HPDE6-E6E7 (cell line): ENCODE data around the gene GOLGA6L7.
"Not testable (repeated sequence)": the region's sequence is repeated elsewhere in the genome, so short reads cannot be mapped to it uniquely, and the experiment has no call there.

Experiments used
- DNase-seq: peaks from one replicate; pipeline ENCODE4 v3.0.0; 2011; ENCODE audit warnings: missing footprints; ENCODE audit errors: extremely low spot score

The GOLGA6L7 gene, protein sequence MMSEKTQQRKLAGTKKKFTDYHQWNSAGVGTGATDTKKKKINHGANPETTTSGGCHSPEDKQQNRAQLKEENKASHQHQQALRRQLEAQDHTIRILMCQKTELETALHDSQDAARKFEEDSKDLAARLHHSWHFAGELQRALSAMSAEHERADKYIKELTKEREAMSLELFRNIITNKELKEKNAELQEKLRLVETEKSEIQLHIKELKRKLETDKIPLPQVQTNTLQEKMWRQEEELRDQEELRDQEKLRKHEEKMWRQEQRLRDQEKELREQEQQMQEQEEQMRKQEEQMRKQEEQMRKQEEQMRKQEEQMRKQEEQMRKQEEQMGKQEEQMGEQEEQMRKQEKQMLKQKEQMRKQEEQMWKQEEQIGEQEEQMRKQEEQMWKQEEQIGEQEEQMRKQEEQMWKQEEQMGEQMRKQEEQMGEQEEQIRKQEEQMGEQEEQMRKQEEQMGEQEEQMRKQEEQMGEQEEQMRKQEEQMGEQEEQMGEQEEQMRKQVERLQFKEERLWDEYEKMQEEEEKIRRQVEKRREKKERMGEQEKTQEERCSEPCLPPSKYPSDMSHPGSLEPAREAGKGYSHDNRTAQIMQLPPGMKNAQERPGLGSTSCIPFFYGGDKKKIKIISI

GRCh38 chr15:28848521-28848920 lies at the start of gene GOLGA6L7:
TSS of gene GOLGA6L7 (minus strand) at chr15:28848644. CDS start at chr15:28848549, 95 bp downstream.
- not testable (repeated sequence) for DNase-seq

GRCh38 chr15:28897861-28898585 lies 49.6 kb upstream of the GOLGA6L7 start:
- no peak for DNase-seq

DNA sequence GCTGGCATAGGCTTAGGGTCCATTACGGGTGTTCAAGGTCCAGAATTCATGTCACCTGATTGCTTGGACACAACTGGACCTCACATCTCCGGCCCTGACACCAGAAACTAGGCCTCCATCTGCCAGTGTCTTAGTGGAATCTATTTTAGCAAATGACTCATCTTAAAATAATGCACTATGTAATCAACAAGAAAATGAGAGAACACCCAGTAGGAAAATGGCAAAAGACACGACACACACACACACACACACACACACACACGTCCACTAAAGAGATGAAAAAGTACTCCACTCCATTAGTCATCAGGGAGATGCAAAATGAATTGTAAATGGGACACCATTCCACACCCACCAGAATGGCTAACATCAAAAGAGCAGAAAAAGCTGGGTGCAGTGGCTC lies 48.5 kb upstream of the GOLGA6L7 start:
- DNase-seq, result peak; percentile 20

DNA sequence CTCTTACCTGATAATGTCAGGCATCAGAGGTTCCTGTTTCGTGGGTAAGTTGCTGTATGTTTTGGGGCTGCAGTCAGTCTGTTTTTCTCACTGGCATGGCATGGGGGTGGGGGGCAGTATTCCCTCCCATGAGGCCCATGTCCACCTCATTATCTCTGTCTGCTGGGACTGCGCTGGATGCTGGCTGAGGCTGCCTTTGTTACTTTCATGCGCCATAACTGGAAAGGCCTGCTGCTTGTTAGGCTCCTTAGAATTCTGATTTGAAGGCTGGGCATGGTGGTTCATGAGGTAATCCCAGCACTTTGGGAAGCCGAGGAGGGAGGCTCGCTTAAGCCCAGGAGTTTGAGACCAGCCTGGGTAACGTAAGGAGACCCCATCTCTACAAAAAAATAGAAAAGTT lies 47.1 kb upstream of the GOLGA6L7 start:
- no peak for DNase-seq

GRCh38 chr15:28895146-28895545 lies 46.7 kb upstream of the GOLGA6L7 start:
- no peak for DNase-seq

GRCh38 chr15:28894631-28895030 lies 46.2 kb upstream of the GOLGA6L7 start:
- no peak for DNase-seq

DNA sequence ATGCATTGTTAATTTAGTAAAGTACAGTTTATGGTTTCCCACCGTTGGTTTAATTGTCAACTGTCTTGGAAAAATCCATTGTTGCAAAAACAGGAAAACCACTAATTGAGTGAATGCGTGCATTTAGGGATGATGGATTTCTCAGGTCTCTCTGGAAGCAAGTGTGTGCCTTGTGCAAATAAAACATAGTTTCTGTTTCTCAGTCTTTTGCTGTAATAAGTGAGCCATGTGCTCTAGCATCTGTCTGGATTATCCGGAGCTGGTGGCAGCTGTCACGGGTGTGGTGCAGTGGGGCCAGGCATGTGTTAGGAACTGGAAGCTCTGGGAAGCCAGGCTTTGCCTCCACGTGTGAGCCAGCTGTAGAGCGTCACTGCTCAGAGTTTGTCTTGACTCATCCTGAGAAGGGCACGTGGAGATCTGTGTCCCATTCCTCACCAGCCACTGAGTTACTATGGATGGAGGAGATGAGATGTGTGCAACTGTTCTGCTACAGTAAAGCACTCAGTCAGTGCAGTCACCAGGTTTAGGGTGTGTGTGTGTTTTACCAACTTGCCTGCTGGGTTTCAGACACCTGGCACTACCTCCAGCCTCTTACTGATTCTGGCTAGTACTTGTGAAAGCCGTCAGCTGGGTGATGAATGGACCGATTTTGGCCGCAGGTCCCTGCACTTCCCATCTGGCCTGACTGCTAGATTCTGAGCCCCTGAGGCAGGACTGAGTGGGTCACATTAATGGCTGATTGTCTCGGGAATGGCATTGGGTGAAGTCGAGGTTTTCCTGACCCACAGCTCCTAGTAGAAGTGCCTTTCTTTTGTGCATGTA lies 44.6 kb upstream of the GOLGA6L7 start:
- no peak for DNase-seq

DNA sequence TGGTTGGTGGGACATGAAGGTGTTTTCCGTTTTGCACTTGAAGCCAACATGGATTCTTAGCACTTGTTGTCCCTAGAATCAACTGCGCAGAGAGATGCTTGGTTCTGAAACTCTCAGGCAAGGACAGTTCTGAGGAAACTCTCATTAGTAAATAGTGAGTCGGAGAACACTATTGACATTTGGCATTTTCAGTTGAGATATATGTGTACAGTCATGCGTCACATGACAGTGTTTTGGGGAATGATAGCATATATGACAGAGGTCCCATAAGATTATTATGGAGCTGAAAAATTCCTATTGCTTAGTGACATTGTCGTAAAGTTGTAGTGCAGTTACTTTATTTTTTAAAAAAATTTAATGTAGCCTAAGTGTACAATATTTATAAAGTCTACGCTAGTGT lies 43.1 kb upstream of the GOLGA6L7 start:
- no peak for DNase-seq

DNA sequence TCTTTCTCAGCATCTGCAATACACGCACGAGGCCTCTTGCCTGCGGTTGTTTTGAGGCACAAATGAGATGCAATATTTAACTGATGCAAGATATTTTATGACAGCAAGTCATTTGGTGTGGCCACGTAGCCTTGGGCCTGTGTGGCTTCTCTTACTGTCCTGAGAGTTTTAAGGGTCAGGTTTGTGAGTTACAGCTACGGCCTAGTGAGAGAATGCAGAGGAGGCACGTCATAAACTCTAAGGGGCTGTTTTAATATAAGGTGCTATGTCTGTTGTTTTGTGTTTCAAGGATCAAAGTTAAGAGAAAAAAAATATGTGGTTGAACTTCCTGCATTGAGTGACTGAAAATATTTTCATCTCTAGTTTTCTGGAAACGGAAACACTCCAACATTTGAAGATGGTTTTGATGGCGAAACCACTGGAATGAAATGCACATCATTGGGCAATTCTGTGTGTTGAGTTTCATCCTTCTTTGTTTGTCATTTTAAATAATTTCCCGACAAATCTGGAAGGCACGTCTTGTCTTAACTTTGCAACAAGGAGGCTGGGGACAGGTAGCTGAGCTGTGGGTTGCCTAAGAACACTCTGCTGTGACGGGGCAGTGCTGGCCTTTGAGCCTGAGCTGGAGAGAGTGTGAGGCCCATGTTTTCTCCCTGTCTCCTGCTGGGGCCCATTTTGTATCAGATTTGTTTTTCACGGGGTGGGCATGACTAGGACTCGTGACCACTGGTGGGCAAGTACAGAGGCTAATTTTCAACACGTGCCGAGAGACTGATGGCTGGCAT lies 42.5 kb upstream of the GOLGA6L7 start:
- no peak for DNase-seq

DNA sequence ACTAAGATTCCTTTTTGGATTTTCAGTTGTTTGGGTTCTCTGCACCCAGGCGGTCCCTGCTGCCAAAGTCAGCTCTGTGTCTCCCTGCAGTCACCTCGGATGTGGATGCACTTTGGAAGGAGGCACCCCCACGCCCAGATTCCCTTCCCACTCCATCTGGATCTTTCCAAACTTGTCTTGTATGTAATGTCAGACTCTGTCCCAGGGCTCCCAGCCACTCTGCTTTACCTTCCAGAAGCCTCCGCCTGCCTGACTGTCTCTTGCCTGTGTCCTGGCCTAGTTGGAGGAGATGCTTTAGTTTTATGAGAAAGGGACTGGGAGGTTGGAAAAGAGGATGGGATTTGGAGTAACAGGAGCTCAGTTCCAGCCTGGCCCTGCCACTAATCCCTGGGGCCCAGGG lies 41.8 kb upstream of the GOLGA6L7 start:
- DNase-seq, result not testable (repeated sequence)

GRCh38 chr15:28889871-28890270 lies 41.4 kb upstream of the GOLGA6L7 start:
- not testable (repeated sequence) for DNase-seq

DNA sequence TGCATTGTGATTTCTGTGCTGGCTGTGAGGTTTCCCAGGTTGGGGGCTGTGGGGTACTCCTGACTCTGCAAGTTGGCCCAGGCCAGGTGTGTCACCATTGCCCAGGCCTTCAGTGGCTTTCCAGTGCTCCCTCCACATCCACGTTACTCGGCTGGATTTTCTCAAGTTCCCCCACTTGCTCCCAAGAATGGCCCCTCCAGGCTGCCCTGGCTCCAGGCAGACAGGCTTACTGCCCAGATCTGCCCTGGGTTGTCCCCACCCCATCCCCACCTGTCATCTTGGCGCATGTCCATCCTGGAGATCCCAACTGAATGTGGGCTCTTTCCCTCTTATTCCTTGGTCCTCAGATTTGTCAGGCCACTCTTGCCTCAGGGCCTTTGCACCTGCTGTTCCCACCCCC lies 40.9 kb upstream of the GOLGA6L7 start:
- DNase-seq, result no peak

DNA sequence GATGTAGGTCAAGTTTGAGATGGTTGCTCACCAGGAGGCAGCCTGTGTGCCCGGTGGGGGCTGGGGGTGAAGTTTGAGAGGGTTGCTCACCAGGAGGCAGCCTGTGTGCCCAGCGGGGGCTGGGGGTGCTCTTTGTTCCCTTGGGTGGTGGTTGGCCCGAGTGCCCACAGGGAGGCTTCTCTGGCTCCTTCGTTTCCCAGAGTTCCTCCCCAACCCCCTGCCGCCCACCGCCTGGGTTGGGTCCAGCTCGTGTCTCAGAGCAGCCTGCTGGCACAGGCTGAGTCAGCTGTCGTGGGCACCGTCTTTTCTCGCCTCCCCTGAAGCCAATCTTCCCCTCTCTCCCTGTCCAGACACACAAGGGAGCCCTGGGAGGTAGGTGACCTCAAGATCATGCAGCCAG lies 40.5 kb upstream of the GOLGA6L7 start:
- DNase-seq, result no peak

DNA sequence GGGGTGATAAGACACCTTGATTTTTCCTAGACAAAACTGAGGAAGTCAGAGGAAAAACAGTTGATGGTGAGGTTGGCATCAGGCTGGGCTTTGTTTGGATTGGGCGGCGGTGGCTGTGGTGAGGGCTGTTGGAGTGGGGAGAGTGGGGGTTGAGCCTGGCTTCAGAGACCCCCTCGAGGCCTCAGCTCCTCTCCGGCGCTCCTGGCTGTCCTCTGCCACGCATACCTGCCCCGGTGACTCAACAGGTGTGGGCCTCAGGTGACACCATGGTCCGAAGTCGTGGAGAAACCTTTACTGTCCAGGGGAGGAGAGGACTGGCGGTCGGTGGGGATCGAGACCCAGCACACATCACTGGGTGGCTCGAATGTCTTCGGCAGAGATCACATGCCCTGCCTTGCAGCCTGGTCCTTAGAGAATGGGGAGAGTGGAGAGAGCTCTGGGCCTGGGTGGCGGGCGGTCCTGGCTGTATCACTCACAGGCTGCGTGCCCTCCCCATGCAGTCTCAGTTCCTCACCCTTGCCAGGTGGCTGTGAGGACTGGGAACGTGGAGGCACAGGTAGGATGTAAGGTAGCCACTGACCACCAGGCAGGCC lies 40.0 kb upstream of the GOLGA6L7 start:
- DNase-seq, result no peak

DNA sequence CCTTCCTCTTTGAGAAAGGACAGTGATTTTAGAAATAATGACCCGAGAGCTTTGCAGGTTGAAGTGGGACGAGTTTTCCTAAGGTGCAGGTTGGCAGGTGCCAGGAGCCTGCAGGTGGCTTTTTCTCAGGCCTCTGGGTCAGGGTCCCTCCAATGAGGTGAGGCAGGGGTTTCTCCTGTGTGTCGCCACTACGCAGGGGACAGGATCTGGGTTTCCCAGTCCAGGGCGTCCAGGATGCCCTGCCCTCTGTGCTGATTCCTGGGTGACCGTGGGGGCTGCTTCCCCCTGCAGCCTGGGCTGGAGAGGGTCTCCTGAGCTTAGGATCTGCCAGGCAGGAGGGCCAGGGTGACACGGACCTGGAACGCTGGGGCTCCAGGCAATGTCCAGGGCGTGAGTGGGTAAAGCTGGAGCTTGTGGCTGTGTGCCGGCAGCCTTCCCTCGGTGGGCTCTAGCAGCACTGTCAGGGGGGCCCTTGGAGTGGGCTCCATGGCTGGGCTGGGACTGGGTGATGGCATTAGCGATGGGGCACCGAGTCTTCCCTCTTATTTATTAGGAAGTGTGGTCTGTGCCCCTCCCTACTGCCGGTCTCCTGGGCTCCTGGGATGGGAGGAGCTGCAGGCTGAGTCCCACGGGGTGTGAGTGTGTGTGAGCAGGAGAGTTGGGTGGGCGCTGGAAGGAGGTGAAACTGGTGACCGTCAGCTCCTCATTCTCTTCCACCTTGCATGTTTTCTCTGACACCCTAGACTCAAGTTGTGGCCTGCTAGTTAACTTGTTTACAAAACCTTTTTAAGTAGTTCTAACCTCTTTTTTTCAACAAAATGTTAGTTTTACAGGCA lies 39.1 kb upstream of the GOLGA6L7 start:
- DNase-seq, result no peak

DNA sequence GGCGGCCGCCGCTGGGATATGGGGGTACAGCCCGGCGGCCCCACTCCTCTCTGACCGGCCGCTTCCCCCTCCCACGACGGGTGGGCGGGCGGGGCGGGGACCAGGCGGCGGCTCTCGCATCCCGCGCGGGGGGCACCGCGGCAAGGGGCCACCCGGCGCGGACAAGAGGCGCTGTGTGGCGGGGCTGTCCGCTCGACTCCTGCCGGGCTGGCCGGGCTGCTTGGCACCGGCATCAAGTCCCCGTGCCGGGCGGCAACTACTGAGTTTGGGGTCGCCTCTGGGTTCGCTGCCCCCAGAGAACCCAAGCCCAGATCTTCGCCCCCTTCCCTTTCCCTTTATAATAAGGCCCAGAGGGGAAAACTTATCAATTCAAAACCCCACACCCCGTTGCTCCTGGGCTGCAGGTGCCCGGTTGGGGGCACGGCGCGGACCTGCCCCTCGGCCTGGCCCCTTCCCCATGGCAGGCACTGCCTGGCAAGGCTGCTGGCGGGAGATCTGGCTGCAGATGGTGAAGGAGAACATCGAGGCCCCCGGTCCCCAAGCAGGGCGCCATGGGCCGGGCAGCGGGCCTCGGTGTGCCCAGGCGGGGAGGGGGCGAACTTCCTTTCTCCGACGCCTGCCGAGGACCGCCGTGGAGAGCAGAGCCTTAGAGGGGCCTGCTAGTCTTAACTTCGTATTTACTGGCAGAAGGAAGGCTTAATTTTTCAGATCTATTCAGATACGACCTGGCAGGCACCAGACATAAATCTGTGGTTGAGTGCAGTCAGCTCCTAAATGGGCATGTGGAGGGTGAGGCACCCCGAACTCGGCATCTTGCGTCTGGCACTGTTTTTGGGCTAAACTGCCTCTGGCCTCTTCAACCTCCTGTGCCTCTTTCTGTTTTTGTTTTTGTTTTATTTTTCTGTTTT lies 38.2 kb upstream of the GOLGA6L7 start:
- no peak for DNase-seq

DNA sequence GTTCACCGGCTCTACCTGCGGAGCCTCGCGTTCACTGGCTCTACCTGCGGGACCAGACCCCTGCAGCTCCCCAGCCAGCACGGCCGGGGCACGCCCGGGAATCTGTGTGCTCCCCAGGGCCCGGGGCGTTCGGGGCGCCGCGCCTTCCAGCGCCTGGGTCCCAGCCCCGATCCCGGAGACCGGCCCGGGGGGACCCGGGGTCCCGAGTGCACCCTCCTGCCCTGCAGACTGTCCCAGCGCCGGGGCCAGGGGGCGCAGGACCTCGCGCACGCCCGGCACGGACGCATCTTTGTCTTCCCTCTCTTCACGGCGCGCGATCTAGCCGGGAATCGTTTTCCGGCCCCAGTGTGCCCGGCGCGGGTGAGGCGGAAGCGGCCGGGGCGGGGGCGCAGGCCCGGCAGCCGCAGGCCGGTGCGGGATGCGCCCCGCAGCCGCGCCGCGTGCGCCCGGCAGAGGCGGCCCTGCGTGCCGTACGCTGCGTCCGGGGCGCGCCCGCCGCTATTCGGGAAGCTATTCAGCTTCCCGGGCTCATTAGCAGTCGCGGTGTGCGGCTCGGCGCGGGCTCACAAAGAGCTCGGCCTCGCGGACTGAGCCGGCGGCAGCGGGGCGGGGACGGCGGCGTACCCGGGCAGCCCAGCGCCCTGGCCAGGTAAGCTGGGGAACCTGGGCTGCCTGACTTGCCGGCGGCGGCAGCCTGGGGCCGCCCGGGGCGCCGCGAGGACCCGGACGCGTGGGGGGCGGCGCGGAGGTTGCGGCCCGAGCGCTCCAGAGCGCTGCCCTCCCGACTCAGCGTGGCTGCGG lies 37.4 kb upstream of the GOLGA6L7 start, which contains the start of gene APBA2:
TSS of gene APBA2 (plus strand) at position 345 of the 801 bp plus-strand sequence. CDS start 167,911 bp downstream, outside the sequence.
- DNase-seq, result no peak
